Measurements from ENCODE around the gene RAB11A. TPM values are rescaled to one million over a fixed set of nuclear protein-coding genes. Genes with fewer than 3 reads are reported as not detected.

Gene RAB11A
- total RNA-seq, 1 experiment from 2014 or later: 245 TPM

GRCh38 chr15:65918945-65919344 lies 49.7 kb downstream of the RAB11A start:
- Mint-ChIP-seq H3K9me3 (no peaks in the 10 kb centered on the region), H3K4me1 (peaks cover 20% of the 10 kb centered on the region), H3K36me3 (no peaks in the 10 kb centered on the region), H3K4me3 (no peak overlapping the region), H3K27ac (no peak overlapping the region), H3K27me3 (ENCODE audit: low read depth) (no peaks in the 10 kb centered on the region)
- TF ChIP-seq NR2C2 (CRISPR knock-in tag; IDR thresholded peaks at IDR 0.05) (no peak), CREM (CRISPR knock-in tag; IDR thresholded peaks at IDR 0.05) (no peak), ZBTB43 (CRISPR knock-in tag; IDR thresholded peaks at IDR 0.05) (no peak), STAT6 (CRISPR knock-in tag; conservative IDR thresholded peaks at IDR 0.05; ENCODE audit: low read depth) (no peak)
- DNase-seq (ENCODE audit: low spot score) (no peak), ATAC-seq (no peak)
- ChIA-PET POLR2A (no interaction called here), CTCF (no interaction called here)

- TF ChIP-seq FOXK1 (CRISPR knock-in tag; IDR thresholded peaks at IDR 0.05) (no peak), IRF2 (CRISPR knock-in tag; IDR thresholded peaks at IDR 0.05; ENCODE audit: borderline replicate concordance, low read depth) (no peak), NFE2L1 (CRISPR knock-in tag; IDR thresholded peaks at IDR 0.05) (no peak), CREM (CRISPR knock-in tag; IDR thresholded peaks at IDR 0.05) (no peak), SP1 (CRISPR knock-in tag; conservative IDR thresholded peaks at IDR 0.05) (no peak), ZNF219 (CRISPR knock-in tag; IDR thresholded peaks at IDR 0.05; ENCODE audit: borderline replicate concordance) (no peak), RELA (CRISPR knock-in tag; IDR thresholded peaks at IDR 0.05; ENCODE audit: borderline replicate concordance) (no peak), NR3C1 (CRISPR knock-in tag; conservative IDR thresholded peaks at IDR 0.05; ENCODE audit: low read depth) (no peak), ARID4B (CRISPR knock-in tag; IDR thresholded peaks at IDR 0.05; ENCODE audit: borderline replicate concordance) (no peak), AFF4 (CRISPR knock-in tag; IDR thresholded peaks at IDR 0.05; ENCODE audit: borderline replicate concordance) (no peak), RORB (CRISPR knock-in tag; IDR thresholded peaks at IDR 0.05) (no peak), HMGA2 (CRISPR knock-in tag; IDR thresholded peaks at IDR 0.05) (no peak)
- Mint-ChIP-seq H3K36me3 (no peaks in the 10 kb centered on the region), H3K27ac (no peak overlapping the region), H3K4me1 (peaks cover 20% of the 10 kb centered on the region), H3K9me3 (no peaks in the 10 kb centered on the region), H3K4me3 (no peak overlapping the region), H3K27me3 (ENCODE audit: low read depth) (no peaks in the 10 kb centered on the region)
- POLR2A ChIA-PET: no interaction called here
- ATAC-seq (no peak), DNase-seq (ENCODE audit: low spot score) (no peak)
- CTCF ChIA-PET: no interaction called here
Measured at GRCh38 chr15:65919353-65919752, 50.1 kb downstream of the RAB11A start.

All from WTC11 (cell line).